Retinal pigment epithelial cell (primary cell): Measurements from ENCODE around the gene THTPA.

Source experiments
- DNase-seq: peaks from one replicate; pipeline ENCODE4 v3.0.0-alpha.2; 2010; ENCODE audit warnings: low read depth
- H3K4me3 ChIP-seq: 2 replicates; pipeline ENCODE4 v1.5.1; 2011; ENCODE audit warnings: mild to moderate bottlenecking, low read length, control low read depth, moderate library complexity
- TF ChIP-seq, protein P1 (sequence below): conservative IDR thresholded peaks from 2 replicates; pipeline ENCODE4 v1.5.1; 2011; ENCODE audit warnings: low read depth, low read length, control low read depth, inconsistent platforms

The THTPA gene

GRCh38 chr14:23561873-23562821 lies 6.1 kb downstream of the THTPA start:
- DNase-seq, result no peak
- TF ChIP-seq, protein P1, sequence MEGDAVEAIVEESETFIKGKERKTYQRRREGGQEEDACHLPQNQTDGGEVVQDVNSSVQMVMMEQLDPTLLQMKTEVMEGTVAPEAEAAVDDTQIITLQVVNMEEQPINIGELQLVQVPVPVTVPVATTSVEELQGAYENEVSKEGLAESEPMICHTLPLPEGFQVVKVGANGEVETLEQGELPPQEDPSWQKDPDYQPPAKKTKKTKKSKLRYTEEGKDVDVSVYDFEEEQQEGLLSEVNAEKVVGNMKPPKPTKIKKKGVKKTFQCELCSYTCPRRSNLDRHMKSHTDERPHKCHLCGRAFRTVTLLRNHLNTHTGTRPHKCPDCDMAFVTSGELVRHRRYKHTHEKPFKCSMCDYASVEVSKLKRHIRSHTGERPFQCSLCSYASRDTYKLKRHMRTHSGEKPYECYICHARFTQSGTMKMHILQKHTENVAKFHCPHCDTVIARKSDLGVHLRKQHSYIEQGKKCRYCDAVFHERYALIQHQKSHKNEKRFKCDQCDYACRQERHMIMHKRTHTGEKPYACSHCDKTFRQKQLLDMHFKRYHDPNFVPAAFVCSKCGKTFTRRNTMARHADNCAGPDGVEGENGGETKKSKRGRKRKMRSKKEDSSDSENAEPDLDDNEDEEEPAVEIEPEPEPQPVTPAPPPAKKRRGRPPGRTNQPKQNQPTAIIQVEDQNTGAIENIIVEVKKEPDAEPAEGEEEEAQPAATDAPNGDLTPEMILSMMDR, result no peak
- no peak overlapping the region for H3K4me3 ChIP-seq

- no peak for DNase-seq
- no peak overlapping the region for H3K4me3 ChIP-seq
- TF ChIP-seq, protein P1, result peak; percentile 96
These were observed 6.9 kb downstream of the THTPA start for GRCh38 chr14:23562822-23563472.

GRCh38 chr14:23563473-23564180 lies 7.6 kb downstream of the THTPA start:
- DNase-seq, result no peak
- no peak overlapping the region for H3K4me3 ChIP-seq
- TF ChIP-seq, protein P1, result no peak

- TF ChIP-seq, protein P1, result no peak
- DNase-seq, result no peak
- no peak overlapping the region for H3K4me3 ChIP-seq
These were observed 8.2 kb downstream of the THTPA start for GRCh38 chr14:23564181-23564812.

GRCh38 chr14:23564876-23565275 lies 8.8 kb downstream of the THTPA start:
- no peak for DNase-seq
- H3K4me3 ChIP-seq, result no peak overlapping the region
- TF ChIP-seq, protein P1, result no peak

GRCh38 chr14:23565626-23566025 lies 9.6 kb downstream of the THTPA start:
- H3K4me3 ChIP-seq, result no peak overlapping the region
- TF ChIP-seq, protein P1, result no peak
- DNase-seq, result no peak
